HEK293 (cell line): ENCODE results near the gene INPP4B.

Source experiments
- CTCF ChIA-PET: fragments of 350-600 bp; formaldehyde crosslinking; extraction: SDS; loops from one replicate; lab custom pipeline; 2021; ENCODE audit warnings: antibody characterized with exemption; lab: Yijun Ruan, JAX
- POLR2A ChIA-PET: fragments of 300-600 bp; formaldehyde crosslinking; extraction: SDS; loops from one replicate; lab custom pipeline; 2020; ENCODE audit warnings: antibody characterized with exemption, inconsistent platforms; lab: Yijun Ruan, JAX
- H3K27ac ChIP-seq: fragments of 200-500 bp; sonication (Bioruptor generic); 2 replicates; pipeline ENCODE4 v1.5.1; 2014; ENCODE audit warnings: low read depth, low read length, control low read depth, inconsistent platforms; ENCODE audit errors: extremely low read depth
- H3K36me3 ChIP-seq, 2 experiments: fragments of 200-500 bp in 1 of 2; sonication (Bioruptor generic) in 1 of 2; 1 replicate in 1 of 2; 2 replicates in 1 of 2; pipeline ENCODE4 v1.5.1; 2014 to 2017; ENCODE audit warnings: inconsistent platforms in 2 of 2, low read length in 2 of 2; ENCODE audit not compliant: control insufficient read depth in 2 of 2, insufficient read depth in 1 of 2
- H3K4me1 ChIP-seq: fragments of 200-500 bp; sonication (Bioruptor generic); 2 replicates; pipeline ENCODE4 v1.5.1; 2014; ENCODE audit warnings: mild to moderate bottlenecking, low read length, inconsistent platforms; ENCODE audit not compliant: control insufficient read depth, insufficient read depth
- H3K4me3 ChIP-seq: 2 replicates; pipeline ENCODE4 v1.5.1; 2011; ENCODE audit warnings: low read depth, mild to moderate bottlenecking, control low read depth, low read length, moderate library complexity
- H3K9me3 ChIP-seq: fragments of 200-500 bp; sonication (Bioruptor generic); 2 replicates; pipeline ENCODE4 v1.5.1; 2014; ENCODE audit warnings: low read depth, low read length, inconsistent platforms; ENCODE audit not compliant: control insufficient read depth, insufficient read depth
- AEBP2 ChIP-seq: fragments of 450-650 bp; formaldehyde crosslinking; IDR thresholded peaks from 2 replicates; pipeline ENCODE4 v1.5.1; 2016; ENCODE audit warnings: missing biosample characterization, missing genetic modification characterization, borderline replicate concordance
- ATF2 ChIP-seq: fragments of 450-650 bp; formaldehyde crosslinking; IDR thresholded peaks from 2 replicates; pipeline ENCODE4 v1.5.1; 2016; ENCODE audit warnings: missing biosample characterization, missing genetic modification characterization, low read depth
- GLIS2 ChIP-seq: fragments of 450-650 bp; formaldehyde crosslinking; IDR thresholded peaks from 2 replicates; pipeline ENCODE4 v1.5.1; 2016; ENCODE audit warnings: missing biosample characterization, missing genetic modification characterization
- YY2 ChIP-seq: fragments of 450-650 bp; formaldehyde crosslinking; IDR thresholded peaks from 2 replicates; pipeline ENCODE4 v1.5.1; 2016; ENCODE audit warnings: missing biosample characterization, missing genetic modification characterization
- ZBTB20 ChIP-seq: fragments of 450-650 bp; formaldehyde crosslinking; IDR thresholded peaks from 2 replicates; pipeline ENCODE4 v1.5.1; 2016; ENCODE audit warnings: missing biosample characterization, missing genetic modification characterization
- ZBTB48 ChIP-seq: fragments of 450-650 bp; formaldehyde crosslinking; IDR thresholded peaks from 2 replicates; pipeline ENCODE4 v1.5.1; 2016; ENCODE audit warnings: missing biosample characterization, missing genetic modification characterization
- ZFP3 ChIP-seq: fragments of 450-650 bp; formaldehyde crosslinking; IDR thresholded peaks from 2 replicates; pipeline ENCODE4 v1.5.1; 2016; ENCODE audit warnings: low read depth, missing biosample characterization, missing genetic modification characterization
- ZNF133 ChIP-seq: fragments of 450-650 bp; formaldehyde crosslinking; IDR thresholded peaks from 2 replicates; pipeline ENCODE4 v1.5.1; 2016; ENCODE audit warnings: missing biosample characterization, missing genetic modification characterization
- ZNF174 ChIP-seq: fragments of 450-650 bp; formaldehyde crosslinking; IDR thresholded peaks from 2 replicates; pipeline ENCODE4 v1.5.0; 2017; ENCODE audit warnings: missing biosample characterization, mild to moderate bottlenecking, missing genetic modification characterization
- ZNF2 ChIP-seq: fragments of 450-650 bp; formaldehyde crosslinking; IDR thresholded peaks from 2 replicates; pipeline ENCODE4 v1.5.1; 2016; ENCODE audit warnings: missing biosample characterization, missing genetic modification characterization
- ZNF24 ChIP-seq: fragments of 450-650 bp; formaldehyde crosslinking; IDR thresholded peaks from 2 replicates; pipeline ENCODE4 v1.5.1; 2016; ENCODE audit warnings: missing biosample characterization, missing genetic modification characterization
- ZNF544 ChIP-seq: fragments of 450-650 bp; formaldehyde crosslinking; IDR thresholded peaks from 2 replicates; pipeline ENCODE4 v1.5.0; 2017; ENCODE audit warnings: missing biosample characterization, missing genetic modification characterization
- ZNF558 ChIP-seq: fragments of 450-650 bp; formaldehyde crosslinking; IDR thresholded peaks from 2 replicates; pipeline ENCODE4 v1.5.1; 2016; ENCODE audit warnings: missing biosample characterization, missing genetic modification characterization
- ZNF596 ChIP-seq: fragments of 450-650 bp; IDR thresholded peaks from 2 replicates; pipeline ENCODE4 v1.5.0; 2018; ENCODE audit warnings: missing biosample characterization, mild to moderate bottlenecking, missing genetic modification characterization, moderate library complexity
- ZNF768 ChIP-seq: fragments of 450-650 bp; formaldehyde crosslinking; IDR thresholded peaks from 2 replicates; pipeline ENCODE4 v1.5.1; 2018; ENCODE audit warnings: missing biosample characterization, mild to moderate bottlenecking, missing genetic modification characterization
- ZNF777 ChIP-seq: fragments of 450-650 bp; formaldehyde crosslinking; IDR thresholded peaks from 2 replicates; pipeline ENCODE4 v1.5.1; 2017; ENCODE audit warnings: missing biosample characterization, missing genetic modification characterization, borderline replicate concordance
- TF ChIP-seq, protein P1 (sequence below): fragments of 450-650 bp; formaldehyde crosslinking; IDR thresholded peaks from 2 replicates; pipeline ENCODE4 v1.5.1; 2016; ENCODE audit warnings: missing biosample characterization, missing genetic modification characterization
- TF ChIP-seq, protein P2 (sequence below): fragments of 450-650 bp; formaldehyde crosslinking; IDR thresholded peaks from 2 replicates; pipeline ENCODE4 v1.5.1; 2016; ENCODE audit warnings: missing biosample characterization, missing genetic modification characterization
- TF ChIP-seq, protein P3 (sequence below): fragments of 450-650 bp; IDR thresholded peaks from 2 replicates; pipeline ENCODE4 v1.5.1; 2018; ENCODE audit warnings: missing biosample characterization, missing genetic modification characterization

The INPP4B gene

GRCh38 chr4:142572071-142572470 lies 274.0 kb downstream of the INPP4B start:
- TF ChIP-seq, protein P1, sequence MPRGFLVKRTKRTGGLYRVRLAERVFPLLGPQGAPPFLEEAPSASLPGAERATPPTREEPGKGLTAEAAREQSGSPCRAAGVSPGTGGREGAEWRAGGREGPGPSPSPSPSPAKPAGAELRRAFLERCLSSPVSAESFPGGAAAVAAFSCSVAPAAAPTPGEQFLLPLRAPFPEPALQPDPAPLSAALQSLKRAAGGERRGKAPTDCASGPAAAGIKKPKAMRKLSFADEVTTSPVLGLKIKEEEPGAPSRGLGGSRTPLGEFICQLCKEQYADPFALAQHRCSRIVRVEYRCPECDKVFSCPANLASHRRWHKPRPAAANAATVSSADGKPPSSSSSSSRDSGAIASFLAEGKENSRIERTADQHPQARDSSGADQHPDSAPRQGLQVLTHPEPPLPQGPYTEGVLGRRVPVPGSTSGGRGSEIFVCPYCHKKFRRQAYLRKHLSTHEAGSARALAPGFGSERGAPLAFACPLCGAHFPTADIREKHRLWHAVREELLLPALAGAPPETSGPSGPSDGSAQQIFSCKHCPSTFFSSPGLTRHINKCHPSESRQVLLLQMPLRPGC (tag by site-specific recombination), result no peak
- TF ChIP-seq, protein P2, sequence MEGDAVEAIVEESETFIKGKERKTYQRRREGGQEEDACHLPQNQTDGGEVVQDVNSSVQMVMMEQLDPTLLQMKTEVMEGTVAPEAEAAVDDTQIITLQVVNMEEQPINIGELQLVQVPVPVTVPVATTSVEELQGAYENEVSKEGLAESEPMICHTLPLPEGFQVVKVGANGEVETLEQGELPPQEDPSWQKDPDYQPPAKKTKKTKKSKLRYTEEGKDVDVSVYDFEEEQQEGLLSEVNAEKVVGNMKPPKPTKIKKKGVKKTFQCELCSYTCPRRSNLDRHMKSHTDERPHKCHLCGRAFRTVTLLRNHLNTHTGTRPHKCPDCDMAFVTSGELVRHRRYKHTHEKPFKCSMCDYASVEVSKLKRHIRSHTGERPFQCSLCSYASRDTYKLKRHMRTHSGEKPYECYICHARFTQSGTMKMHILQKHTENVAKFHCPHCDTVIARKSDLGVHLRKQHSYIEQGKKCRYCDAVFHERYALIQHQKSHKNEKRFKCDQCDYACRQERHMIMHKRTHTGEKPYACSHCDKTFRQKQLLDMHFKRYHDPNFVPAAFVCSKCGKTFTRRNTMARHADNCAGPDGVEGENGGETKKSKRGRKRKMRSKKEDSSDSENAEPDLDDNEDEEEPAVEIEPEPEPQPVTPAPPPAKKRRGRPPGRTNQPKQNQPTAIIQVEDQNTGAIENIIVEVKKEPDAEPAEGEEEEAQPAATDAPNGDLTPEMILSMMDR (tag by site-specific recombination), result no peak
- TF ChIP-seq ZNF768 (tag by site-specific recombination) (no peak), ZNF544 (no peak), GLIS2 (tag by site-specific recombination) (no peak), ZNF777 (tag by site-specific recombination) (no peak), ZNF24 (tag by site-specific recombination) (no peak), ATF2 (tag by site-specific recombination) (no peak), ZNF2 (tag by site-specific recombination) (no peak), ZNF133 (no peak), YY2 (tag by site-specific recombination) (no peak), ZBTB20 (no peak), ZBTB48 (tag by site-specific recombination) (no peak), ZNF558 (tag by site-specific recombination) (no peak), AEBP2 (tag by site-specific recombination) (no peak), ZFP3 (tag by site-specific recombination) (no peak), ZNF174 (tag by site-specific recombination) (no peak), ZNF596 (no peak)
- TF ChIP-seq, protein P3, sequence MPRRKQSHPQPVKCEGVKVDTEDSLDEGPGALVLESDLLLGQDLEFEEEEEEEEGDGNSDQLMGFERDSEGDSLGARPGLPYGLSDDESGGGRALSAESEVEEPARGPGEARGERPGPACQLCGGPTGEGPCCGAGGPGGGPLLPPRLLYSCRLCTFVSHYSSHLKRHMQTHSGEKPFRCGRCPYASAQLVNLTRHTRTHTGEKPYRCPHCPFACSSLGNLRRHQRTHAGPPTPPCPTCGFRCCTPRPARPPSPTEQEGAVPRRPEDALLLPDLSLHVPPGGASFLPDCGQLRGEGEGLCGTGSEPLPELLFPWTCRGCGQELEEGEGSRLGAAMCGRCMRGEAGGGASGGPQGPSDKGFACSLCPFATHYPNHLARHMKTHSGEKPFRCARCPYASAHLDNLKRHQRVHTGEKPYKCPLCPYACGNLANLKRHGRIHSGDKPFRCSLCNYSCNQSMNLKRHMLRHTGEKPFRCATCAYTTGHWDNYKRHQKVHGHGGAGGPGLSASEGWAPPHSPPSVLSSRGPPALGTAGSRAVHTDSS (tag by site-specific recombination), result no peak
- H3K27ac ChIP-seq, result no peak overlapping the region
- H3K36me3 ChIP-seq, result no peaks in the 10 kb centered on the region
- no peaks in the 10 kb centered on the region for H3K4me1 ChIP-seq
- H3K9me3 ChIP-seq, result no peaks in the 10 kb centered on the region
- ChIA-PET CTCF (interaction anchor here (0.6 kb wide), 2 partner anchors 89 to 868 kb away, joined by 4 read pairs; no protein-coding TSS in a partner anchor), POLR2A (no interaction called here)
- no peak overlapping the region for H3K4me3 ChIP-seq
